ENCODE measurements around the gene TWIST2. TPM values are rescaled to one million over a fixed set of nuclear protein-coding genes. Genes with fewer than 3 reads are reported as not detected.

Gene TWIST2
- total and polyA plus RNA-seq, 10 of the 15 experiments (the other 5 are each of a cell fraction or from before 2014, with no cell fraction given) = not detected

- RAD21 ChIA-PET (ENCODE audit: unreplicated experiment) = no interaction called here
- intact Hi-C loops (cut with micrococcal nuclease; ENCODE audit: unreplicated experiment) = no loop called here
- Histone ChIP-seq H3K9me3 (replicated peaks; ENCODE audit: control insufficient read depth, insufficient read depth, low read length) (no peaks in the 10 kb centered on the region; the same call in 2 of the 3 replicates), H3K9ac (ENCODE audit: control insufficient read depth, insufficient read depth, low read length) (no peak overlapping the region), H3K79me2 (ENCODE audit: control insufficient read depth, insufficient read depth, low read length) (no peaks in the 10 kb centered on the region), H3K4me3 (no peak overlapping the region), H3K4me1 (ENCODE audit: control insufficient read depth, insufficient read depth, low read length) (no peaks in the 10 kb centered on the region), H3K36me3 (ENCODE audit: control insufficient read depth in 2 of 2, insufficient read depth in 2 of 2, low read length in 1 of 2) (no peaks in the 10 kb centered on the region), H3K27me3 (replicated peaks in 1 of 2; ENCODE audit: control insufficient read depth in 2 of 2, insufficient read depth in 2 of 2, low read length in 1 of 2) (no peaks in the 10 kb centered on the region), H3K27ac (ENCODE audit: control insufficient read depth, insufficient read depth) (no peak overlapping the region), H2AFZ (ENCODE audit: control insufficient read depth, low read depth, low read length) (no peak overlapping the region), H4K20me1 (ENCODE audit: control insufficient read depth, insufficient read depth) (no peaks in the 10 kb centered on the region), H3K4me2 (ENCODE audit: control insufficient read depth, insufficient read depth) (no peak overlapping the region)
- SMC1A ChIA-PET (ENCODE audit: uncharacterized antibody, unreplicated experiment) = no interaction called here
- in situ Hi-C loops (cut with MboI) = no loop called here
- FAIRE-seq (no peak), DNase-seq (ENCODE audit: low read depth, low spot score) (no peak), ATAC-seq (no peak)
- POLR2A ChIA-PET = no interaction called here
- no TSS peak for BruUV-seq (replicated peaks)
- TF ChIP-seq BACH1 (IDR thresholded peaks at IDR 0.05; ENCODE audit: borderline replicate concordance) = no peak
- no peak for TF ChIP-seq BMI1 (IDR thresholded peaks at IDR 0.05; ENCODE audit: borderline replicate concordance)
- TF ChIP-seq, protein P1, sequence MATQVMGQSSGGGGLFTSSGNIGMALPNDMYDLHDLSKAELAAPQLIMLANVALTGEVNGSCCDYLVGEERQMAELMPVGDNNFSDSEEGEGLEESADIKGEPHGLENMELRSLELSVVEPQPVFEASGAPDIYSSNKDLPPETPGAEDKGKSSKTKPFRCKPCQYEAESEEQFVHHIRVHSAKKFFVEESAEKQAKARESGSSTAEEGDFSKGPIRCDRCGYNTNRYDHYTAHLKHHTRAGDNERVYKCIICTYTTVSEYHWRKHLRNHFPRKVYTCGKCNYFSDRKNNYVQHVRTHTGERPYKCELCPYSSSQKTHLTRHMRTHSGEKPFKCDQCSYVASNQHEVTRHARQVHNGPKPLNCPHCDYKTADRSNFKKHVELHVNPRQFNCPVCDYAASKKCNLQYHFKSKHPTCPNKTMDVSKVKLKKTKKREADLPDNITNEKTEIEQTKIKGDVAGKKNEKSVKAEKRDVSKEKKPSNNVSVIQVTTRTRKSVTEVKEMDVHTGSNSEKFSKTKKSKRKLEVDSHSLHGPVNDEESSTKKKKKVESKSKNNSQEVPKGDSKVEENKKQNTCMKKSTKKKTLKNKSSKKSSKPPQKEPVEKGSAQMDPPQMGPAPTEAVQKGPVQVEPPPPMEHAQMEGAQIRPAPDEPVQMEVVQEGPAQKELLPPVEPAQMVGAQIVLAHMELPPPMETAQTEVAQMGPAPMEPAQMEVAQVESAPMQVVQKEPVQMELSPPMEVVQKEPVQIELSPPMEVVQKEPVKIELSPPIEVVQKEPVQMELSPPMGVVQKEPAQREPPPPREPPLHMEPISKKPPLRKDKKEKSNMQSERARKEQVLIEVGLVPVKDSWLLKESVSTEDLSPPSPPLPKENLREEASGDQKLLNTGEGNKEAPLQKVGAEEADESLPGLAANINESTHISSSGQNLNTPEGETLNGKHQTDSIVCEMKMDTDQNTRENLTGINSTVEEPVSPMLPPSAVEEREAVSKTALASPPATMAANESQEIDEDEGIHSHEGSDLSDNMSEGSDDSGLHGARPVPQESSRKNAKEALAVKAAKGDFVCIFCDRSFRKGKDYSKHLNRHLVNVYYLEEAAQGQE (IDR thresholded peaks at IDR 0.05; ENCODE audit: low read depth, low read length) = no peak
- TF ChIP-seq CHD4 (IDR thresholded peaks at IDR 0.05) = no peak
- TF ChIP-seq MTA2 (IDR thresholded peaks at IDR 0.05; ENCODE audit: low read depth) = no peak
- TF ChIP-seq STAT3 (IDR thresholded peaks at IDR 0.05; ENCODE audit: low read depth, low read length) = no peak
- no peak for TF ChIP-seq TCF7 (IDR thresholded peaks at IDR 0.05; ENCODE audit: borderline replicate concordance)
- no peak for TF ChIP-seq SMAD1 (IDR thresholded peaks at IDR 0.05; ENCODE audit: low read depth, partially characterized antibody)
- no peak for TF ChIP-seq PAX8 (IDR thresholded peaks at IDR 0.05)
- no peak for TF ChIP-seq FOXM1 (IDR thresholded peaks at IDR 0.05; ENCODE audit: low read depth, low read length)
- no peak for TF ChIP-seq SMC3 (IDR thresholded peaks at IDR 0.05; ENCODE audit: borderline replicate concordance, low read length)
- TF ChIP-seq NFYB (IDR thresholded peaks at IDR 0.05; ENCODE audit: insufficient read depth, low read depth, low read length) = no peak
- no peak for TF ChIP-seq TARDBP (IDR thresholded peaks at IDR 0.05; ENCODE audit: borderline replicate concordance)
- no peak for TF ChIP-seq EZH2 (IDR thresholded peaks at IDR 0.05; ENCODE audit: borderline replicate concordance, control insufficient read depth, low read depth, low read length)
- TF ChIP-seq RAD21 (IDR thresholded peaks at IDR 0.05; ENCODE audit: insufficient read depth, low read depth, low read length) = no peak
- no peak for TF ChIP-seq STAT1 (conservative IDR thresholded peaks at IDR 0.05)
- no peak for TF ChIP-seq NRF1 (conservative IDR thresholded peaks at IDR 0.05; ENCODE audit: low read depth, low read length)
- TF ChIP-seq SUPT20H (IDR thresholded peaks at IDR 0.05; ENCODE audit: borderline replicate concordance, control insufficient read depth, low read depth, low read length) = no peak
- WGBS (ENCODE audit: insufficient coverage, insufficient replicate concordance, low lambda C conversion rate, missing lambda C conversion rate) = 29% methylated on average over 8 of the region's 8 CpGs
- CTCF ChIA-PET = no interaction called here
These were observed 34.8 kb upstream of the TWIST2 start for GRCh38 chr2:238813109-238813508.
